ENCODE measurements around the gene CDT1. TPM values are rescaled to one million over a fixed set of nuclear protein-coding genes. Genes with fewer than 3 reads are reported as not detected.
"Not testable (repeated sequence)": the region's sequence is repeated elsewhere in the genome, so short reads cannot be mapped to it uniquely, and the experiment has no call there.

CDT1 gene
- total RNA-seq, 1 experiment from 2014 or later = 17.4 TPM

DNA sequence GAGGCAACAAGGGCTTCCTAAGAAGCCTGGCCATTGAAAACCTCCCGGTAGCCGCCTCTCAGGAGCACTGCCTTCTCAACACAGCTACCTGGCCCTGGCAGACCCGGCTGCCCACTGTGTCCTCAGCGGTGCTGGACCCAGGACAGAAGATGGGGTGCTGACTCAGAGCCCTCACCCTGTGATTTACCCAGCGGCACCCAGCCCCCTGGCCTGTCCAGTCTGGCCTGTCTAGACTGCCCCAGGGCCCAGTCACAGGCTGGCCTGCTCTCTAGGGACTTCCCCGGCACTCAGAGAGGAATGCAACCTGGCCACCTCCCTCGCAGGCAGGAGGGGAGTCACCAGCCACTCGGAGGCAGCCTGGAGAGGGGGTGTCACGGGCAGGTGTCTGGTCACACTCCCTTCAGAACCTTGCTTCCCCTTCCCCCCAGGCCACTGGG is 38.7 kb upstream of the CDT1 start:
- in situ Hi-C loops (cut with HindIII; ENCODE audit: low pct_unique_long_range_greater_than_20kb, low sequenced_read_pairs) = no loop called here
- DNase-seq (ENCODE audit: low read depth, low spot score) = no peak

DNA sequence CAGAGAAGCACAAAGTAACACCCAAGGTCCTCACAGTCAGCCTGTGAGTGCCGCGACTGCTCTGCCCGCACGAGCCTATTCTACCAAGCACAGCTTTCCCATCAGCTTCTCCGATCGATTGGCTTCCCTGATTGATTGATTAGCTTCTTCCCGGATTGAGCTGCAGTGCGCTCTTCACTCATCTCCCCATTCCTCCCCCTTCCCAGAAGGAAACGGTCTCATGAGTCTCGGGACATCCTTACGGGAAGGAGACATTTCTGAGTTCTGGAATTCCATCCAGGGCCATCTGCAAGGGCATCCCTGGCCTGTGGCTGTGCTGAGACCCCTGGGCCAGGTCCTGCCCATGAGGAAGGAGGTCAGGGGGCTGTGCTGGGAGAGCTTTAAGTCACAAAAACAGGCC is 36.6 kb upstream of the CDT1 start:
- DNase-seq (ENCODE audit: low read depth, low spot score) = no peak
- in situ Hi-C loops (cut with HindIII; ENCODE audit: low pct_unique_long_range_greater_than_20kb, low sequenced_read_pairs) = no loop called here

DNA sequence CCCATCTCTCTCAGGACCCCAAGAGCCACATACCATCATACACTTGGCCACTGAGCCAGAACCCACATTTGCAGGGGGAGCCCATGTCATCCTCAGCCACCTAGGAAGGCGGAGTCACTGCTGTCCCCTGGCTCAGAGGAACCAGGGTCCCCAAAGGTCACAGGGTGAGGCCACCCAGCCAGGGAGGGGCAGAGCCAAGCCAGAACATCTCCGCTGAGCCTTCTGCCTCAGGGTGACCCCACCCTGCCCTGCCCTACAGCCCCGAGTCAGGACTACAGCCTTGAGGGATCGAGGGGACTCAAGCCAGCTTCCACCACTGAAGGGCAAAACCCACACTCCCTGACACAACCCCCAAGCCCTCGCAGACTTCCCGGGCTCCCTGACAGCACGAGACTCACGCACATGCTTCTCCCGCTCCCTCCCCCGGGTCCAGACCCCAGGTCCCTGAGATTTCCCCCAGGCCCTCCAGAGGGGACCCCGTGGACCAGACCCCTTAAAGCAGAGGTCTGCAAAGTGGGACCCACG is 36.0 kb upstream of the CDT1 start:
- no peak for DNase-seq (ENCODE audit: low read depth, low spot score)
- in situ Hi-C loops (cut with HindIII; ENCODE audit: low pct_unique_long_range_greater_than_20kb, low sequenced_read_pairs) = no loop called here

DNA sequence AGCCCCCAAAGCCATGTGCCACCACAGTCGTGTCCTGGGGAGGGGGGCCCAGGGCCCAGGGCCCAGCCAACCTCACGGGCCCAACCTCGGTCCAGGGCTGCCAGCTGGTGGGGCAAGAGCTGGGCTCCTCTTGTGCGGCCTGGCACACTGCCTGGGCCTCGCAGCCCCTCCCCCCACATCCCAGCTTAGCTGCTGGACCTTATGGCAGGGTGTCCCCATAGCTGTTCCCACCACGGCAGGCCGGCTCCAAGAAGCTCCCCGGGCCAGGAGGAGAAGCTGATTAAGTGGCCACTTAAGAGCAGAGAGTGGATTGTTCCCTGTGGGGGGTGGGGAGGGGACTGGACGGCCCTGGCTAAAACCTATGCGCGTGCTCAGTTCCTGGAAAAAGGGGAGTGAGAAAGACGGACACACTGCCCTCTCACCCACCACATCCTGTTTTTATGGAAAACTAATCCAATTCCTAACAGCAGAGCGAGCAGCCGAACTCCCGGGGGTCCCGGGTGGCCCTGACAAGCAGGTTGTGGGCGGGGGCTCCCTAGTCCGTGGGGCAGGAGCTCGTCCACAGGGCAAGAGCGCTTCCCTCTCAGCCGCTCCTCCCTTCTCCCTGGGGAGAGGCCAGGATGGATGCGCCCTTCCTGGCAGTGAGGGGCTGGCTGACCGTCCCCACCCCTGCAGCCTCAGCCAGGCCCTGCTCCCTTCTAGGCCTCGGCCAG is 35.4 kb upstream of the CDT1 start:
- no peak for DNase-seq (ENCODE audit: low read depth, low spot score)
- in situ Hi-C loops (cut with HindIII; ENCODE audit: low pct_unique_long_range_greater_than_20kb, low sequenced_read_pairs) = no loop called here

DNA sequence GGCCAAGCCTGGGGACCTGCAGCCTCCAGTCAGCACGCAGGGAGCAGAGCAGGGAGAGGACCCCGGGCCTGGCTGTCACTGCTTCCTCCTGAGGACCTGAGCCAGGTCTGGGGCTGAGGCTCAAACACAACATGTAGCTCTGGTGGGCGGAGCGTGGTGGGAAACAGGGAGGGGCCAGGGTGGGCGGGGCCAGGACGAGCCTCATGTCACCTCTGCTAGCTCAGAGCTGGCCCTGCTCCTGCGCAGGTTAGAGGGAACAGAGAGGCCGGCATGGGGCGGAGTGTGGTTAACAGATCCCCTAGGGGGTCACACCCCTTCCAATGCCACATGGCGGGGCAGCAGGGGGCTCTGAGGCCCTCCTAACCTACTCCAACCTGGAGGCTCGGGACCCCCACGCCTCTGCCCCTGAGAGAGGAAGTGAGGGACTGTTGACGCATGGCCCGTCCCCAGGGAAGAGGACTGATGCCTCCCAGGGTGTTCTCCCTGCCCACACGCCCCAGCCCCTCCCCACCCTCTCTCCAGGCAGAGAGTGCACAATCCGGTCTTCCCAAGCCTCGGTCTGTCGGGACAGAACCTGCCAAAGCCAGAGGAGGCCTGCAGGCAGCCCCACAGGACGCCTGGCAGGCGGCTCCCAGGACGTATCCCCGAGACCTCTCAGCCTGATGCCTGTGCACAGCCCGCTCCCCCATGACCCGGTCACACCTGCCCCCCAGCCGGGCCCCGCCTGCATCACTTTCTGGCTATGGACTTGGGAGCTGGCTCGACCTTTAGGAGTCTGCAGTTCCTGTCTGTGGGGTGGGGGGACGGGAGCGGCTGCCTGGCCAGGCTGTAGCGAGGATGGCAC is 33.8 kb upstream of the CDT1 start:
- in situ Hi-C loops (cut with HindIII; ENCODE audit: low pct_unique_long_range_greater_than_20kb, low sequenced_read_pairs) = no loop called here
- peak; percentile 32 for DNase-seq (ENCODE audit: low read depth, low spot score)

DNA sequence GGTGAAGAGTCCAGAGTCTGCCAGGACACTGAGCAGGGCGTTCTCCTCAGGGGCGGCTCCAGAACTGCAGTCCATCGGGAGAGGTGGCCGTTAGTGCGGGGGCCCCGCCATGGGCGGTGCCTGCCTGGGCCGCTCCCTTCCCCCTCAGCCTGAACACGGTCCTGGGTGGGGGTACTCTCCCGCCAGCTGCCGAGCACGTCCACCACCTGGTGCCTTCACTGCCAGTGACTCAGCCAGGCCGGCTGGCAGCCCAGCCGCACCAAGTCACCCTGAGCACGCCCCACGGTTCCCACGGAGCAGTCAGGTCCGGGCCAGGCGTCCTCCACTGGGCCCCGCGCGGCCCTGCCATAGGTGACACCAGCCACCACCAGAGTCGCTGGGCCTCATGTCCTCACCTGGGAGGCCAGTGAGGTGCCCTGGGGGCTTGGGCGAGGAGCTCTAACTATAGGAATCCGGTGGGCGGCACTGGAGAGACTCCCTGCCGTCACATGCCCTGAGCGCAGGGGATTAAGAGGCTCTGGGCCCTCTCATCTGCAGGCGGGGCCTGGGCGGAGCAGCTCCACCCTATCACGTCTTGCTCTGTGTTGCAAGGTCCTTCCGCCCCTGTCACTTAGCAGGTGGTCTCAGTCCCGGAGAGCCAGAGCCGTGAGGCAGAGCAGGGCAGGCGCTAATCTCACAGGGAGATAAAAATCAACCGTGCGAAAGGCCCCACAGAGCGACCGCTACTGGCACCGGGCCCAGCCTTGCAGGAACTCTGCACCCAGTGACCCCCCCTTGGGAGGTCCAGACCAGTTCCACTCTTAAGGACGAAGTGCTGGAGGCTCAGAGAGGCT is 32.9 kb upstream of the CDT1 start:
- DNase-seq (ENCODE audit: low read depth, low spot score) = no peak
- in situ Hi-C loops (cut with HindIII; ENCODE audit: low pct_unique_long_range_greater_than_20kb, low sequenced_read_pairs) = no loop called here

DNA sequence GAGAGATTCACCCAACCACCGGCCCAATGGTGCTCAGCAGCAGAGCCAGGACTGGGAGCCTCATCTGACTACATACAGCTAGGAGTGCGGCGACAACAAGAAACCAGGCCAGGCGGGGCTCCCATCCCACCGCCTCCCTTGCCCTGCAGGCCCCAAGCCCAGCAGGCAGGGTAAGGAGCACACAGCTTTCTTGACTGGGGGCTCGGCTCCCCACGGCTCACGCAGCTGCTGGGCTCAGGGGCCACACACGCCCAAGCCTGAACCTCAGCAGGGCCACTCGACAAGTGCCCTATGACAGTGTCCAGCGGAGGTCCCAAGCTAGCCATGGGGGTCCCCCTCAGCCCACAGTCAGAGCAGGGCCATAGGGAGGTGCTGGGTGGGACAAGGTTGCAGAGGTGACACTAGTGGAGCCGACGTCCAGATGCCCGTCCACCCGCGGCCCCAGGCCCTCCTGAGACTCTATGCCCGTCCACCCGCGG is 32.3 kb upstream of the CDT1 start:
- in situ Hi-C loops (cut with HindIII; ENCODE audit: low pct_unique_long_range_greater_than_20kb, low sequenced_read_pairs) = no loop called here
- DNase-seq (ENCODE audit: low read depth, low spot score) = no peak

DNA sequence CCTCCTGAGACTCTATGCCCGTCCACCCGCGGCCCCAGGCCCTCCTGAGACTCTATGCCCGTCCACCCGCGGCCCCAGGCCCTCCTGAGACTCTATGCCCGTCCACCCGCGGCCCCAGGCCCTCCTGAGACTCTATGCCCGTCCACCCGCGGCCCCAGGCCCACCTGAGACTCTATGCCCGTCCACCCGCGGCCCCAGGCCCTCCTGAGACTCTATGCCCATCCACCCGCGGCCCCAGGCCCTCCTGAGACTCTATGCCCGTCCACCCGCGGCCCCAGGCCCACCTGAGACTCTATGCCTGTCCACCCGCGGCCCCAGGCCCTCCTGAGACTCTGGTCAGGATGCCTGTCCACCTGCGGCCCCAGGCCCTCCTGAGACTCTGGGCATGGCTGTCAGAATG is 31.8 kb upstream of the CDT1 start:
- DNase-seq (ENCODE audit: low read depth, low spot score); in situ Hi-C loops (cut with HindIII; ENCODE audit: low pct_unique_long_range_greater_than_20kb, low sequenced_read_pairs): not testable (repeated sequence)

DNA sequence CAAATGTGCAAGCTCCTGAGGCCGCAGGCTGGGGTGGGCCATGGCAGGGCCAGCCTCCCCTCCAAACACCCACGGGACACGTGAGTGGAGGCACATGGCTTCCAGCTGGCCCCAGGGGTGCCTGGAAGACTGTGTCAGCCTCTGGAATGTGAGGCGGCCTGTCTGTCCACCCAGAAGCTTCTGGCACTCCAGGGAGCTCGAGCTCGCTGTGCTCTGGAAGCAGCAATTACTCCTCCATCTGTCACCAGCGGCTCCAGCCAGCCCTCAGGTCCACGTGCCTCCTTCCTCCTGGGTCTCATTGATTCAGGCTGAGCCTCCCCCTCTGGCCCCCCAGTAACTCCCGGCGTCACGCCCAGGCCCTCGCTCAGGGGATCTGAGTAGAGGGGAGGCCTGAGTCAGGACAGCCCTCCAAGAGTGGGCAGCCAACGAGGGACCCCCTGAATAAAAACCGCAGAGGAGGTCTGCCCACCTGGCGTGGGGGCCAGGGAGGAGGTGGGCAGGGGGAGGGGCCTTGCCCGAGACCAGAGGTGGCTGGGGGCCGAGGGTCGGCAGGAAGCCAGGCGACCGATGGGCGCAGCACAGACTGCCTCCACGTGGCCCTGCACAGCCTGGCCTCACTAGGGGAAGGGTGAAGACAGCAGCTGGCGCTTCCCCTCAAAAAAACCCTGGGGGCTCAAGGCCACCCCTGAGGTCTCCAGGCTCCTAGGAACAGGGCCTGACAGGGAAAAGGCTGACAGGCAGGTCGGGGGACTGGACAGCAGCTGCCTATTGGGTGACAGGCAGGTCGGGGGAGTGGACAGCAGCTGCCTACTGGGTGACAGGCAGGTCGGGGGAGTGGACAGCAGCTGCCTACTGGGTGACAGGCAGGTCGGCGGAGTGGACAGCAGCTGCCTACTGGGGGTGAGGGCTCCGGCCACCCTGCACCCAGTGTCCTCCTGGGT is 30.4 kb upstream of the CDT1 start:
- DNase-seq (ENCODE audit: low read depth, low spot score) = no peak
- in situ Hi-C loops (cut with HindIII; ENCODE audit: low pct_unique_long_range_greater_than_20kb, low sequenced_read_pairs) = no loop called here

DNA sequence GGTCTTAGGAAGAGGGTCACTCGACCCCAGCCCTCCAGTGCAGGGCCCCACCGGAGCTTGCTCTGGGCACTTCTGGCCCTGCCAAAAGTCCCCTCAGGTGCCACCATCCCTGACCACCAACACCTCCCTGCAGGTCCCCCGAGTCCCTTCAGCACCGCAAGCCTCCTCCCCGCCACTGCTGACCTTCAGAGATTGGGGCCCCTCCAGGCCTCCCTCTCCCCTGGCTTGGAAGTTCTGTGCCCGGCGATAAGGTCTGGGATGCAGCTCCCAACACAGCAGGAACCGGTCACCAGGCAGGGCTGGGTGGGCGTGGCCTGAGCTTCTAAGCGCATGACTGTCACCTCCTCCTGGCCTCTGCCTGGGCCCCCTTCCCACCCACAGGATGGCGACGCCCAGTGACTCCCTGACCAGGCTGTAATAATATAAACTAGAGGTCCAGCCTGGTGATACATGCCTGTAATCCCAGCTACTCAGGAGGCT is 29.7 kb upstream of the CDT1 start:
- DNase-seq (ENCODE audit: low read depth, low spot score) = no peak
- in situ Hi-C loops (cut with HindIII; ENCODE audit: low pct_unique_long_range_greater_than_20kb, low sequenced_read_pairs) = no loop called here

DNA sequence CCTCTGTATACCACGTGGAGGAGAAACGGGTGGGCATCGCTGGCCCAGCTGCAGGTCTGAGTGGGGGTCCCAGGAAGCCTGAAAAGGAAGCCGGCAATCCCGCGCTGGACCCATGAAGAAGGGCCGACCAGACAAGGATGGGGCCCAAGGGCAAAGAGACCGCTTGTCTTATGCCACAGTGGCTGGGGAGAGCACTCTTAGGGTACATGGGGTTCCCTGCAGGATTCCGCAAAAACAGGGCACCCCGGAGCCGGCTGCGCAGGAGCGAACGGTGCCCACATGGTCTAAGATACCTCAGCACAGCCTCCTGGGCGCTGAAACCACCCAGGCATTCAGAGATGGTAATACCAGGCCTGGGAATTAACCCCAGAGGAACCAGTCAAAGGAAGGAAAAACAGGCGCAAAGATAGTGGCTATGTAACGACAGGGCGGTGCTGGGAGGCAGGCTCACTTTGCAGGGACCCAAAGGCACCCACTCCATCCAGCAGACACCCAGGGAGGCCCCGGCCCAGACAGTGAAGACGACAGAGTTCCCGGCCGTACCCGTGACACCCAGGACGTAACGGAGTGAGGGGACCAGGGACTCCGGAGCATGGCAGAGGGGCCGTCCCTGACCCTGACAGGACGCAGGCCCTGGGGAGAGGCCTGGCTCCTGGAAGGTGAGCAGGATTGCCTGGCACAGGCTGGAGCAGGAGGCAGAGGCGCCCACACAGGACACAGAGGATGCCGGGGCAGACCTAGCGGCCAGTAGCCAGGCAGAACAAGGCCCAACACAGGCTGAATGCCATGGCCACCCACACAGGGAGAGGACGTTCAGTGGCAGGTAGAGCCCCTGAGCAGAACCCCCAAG is 28.8 kb upstream of the CDT1 start:
- in situ Hi-C loops (cut with HindIII; ENCODE audit: low pct_unique_long_range_greater_than_20kb, low sequenced_read_pairs) = no loop called here
- DNase-seq (ENCODE audit: low read depth, low spot score) = no peak

DNA sequence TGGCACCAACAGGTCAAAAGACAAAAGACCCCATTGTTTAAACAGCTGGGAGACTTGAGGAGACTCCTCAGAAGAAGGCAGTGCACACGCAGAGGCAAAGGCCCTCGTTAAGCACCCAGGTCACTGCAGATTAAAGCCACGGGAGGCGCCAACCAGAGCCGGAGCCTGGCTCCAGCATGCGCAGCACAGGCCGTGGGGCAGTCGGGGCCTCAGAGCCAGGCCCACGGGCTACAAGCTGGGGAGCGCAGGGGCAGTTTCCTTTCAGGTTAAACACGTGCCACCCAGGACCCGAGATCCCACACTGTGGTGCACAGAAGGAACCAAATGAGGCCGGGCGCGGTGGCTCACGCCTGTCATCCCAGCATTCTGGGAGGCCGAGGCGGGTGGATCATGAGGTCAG is 27.8 kb upstream of the CDT1 start:
- DNase-seq (ENCODE audit: low read depth, low spot score) = no peak
- in situ Hi-C loops (cut with HindIII; ENCODE audit: low pct_unique_long_range_greater_than_20kb, low sequenced_read_pairs) = no loop called here

DNA sequence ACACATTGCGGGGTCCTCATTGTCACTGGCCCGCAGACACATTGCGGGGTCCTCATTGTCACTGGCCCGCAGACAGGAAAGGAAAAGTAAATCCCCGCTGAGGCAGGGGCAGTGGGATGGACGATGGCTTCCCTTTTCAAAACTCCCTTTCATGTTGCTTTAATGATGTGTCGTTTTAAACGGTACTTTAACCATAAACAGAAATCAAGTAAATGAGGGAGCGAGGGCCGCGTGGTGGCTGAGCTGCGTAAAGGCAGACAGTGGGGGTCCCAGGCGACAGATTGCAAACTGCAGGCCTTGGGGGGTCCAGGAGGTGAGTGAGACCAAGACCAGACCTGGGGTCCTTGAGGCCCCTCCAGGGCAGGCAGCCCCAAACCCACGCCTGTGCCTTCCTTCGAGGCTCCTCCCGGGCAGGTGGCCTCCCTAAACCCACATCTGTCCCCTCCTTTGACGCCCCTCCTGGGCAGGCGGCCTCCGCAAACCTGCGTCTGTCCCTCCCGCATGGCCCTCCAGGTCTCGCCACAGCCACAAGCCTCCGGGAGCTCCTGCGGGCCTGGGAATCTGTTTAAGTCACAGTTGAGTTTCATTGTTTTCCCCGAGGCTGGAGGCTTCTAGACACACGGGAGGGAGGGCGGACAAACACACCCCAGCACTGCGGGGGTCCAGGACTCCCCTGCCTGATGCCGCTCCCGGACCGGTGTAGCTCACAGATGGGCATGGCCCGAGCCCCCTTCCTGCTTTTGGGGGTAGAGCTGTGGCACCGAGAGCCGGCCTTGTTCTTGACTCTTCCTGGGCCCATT is 25.9 kb upstream of the CDT1 start:
- DNase-seq (ENCODE audit: low read depth, low spot score) = no peak
- in situ Hi-C loops (cut with HindIII; ENCODE audit: low pct_unique_long_range_greater_than_20kb, low sequenced_read_pairs) = no loop called here

DNA sequence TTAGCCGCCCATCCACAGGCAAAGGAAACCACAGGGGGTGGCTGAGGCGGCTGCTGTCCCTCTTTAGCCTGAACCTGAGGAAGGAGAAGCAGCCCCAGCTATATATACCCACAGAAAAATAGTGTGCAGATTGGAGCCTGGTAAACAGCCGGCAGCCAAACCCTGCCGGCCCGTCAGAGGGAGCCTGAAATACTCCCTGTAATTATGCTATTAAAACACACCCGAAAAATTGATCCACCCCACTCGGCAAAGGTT is 25.4 kb upstream of the CDT1 start:
- DNase-seq (ENCODE audit: low read depth, low spot score) = no peak
- in situ Hi-C loops (cut with HindIII; ENCODE audit: low pct_unique_long_range_greater_than_20kb, low sequenced_read_pairs) = no loop called here

DNA sequence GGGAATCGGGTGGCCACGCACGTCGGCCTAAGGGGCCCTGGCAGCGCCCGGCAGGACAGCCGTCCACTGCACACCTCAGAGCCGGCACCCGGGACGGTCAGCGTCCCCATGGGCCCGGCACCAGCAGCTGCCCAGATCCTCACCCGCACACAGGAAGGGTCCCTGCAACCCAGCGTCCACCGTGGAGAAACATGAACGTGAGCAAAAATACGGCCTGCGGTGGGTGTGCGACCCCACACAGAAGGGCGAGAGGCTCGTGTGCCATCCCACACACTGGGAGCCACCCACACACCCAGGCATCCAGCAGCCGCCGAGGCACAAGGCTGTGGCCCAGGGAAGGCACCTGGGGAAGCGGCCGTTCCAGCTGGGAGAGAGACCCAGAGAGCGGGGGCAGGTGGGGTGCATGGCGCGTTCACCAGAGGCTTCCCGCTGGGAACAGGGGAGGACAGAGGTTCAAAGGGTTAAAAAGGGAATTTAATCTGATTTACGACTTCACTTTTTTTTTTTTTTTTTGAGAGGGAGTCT is 25.0 kb upstream of the CDT1 start:
- in situ Hi-C loops (cut with HindIII; ENCODE audit: low pct_unique_long_range_greater_than_20kb, low sequenced_read_pairs) = no loop called here
- DNase-seq (ENCODE audit: low read depth, low spot score) = no peak
